ENCODE data around the gene KRT80.

KRT80 gene

DNA sequence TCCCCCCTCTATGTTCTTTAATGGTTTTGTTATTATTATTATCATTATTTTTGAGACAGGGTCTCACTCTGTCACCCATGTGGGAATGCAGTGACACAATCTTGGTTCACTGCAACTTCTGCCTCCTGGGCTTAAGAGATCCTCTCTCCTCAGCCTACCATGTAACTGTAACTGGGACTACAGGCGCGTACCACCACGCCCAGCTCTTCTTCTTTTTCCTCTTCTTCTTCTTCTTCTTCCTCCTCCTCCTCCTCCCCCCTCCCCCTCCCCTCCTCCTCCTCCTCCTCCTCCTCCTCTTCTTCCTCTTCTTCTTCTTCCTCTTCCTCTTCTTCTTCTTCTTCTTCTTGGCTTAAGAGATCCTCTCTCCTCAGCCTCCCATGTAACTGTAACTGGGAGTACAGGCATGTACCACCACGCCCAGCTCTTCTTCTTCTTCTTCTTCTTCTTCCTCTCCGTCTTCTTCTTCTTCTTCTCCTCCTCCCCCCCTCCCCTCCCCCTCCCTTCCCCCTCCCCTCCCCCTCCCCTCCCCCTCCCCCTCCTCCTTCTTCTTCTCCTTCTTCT, 35.9 kb upstream of the KRT80 start:
- Histone ChIP-seq H3K27ac (ENCODE audit: low read length, poor library complexity, severe bottlenecking) (no peak overlapping the region), H2BK5ac (ENCODE audit: low read depth, low read length, poor library complexity, severe bottlenecking) (no peak overlapping the region), H3K4me1 (ENCODE audit: control insufficient read depth, insufficient read depth, low read depth, low read length) (peaks cover 33% of the 10 kb centered on the region), H4K91ac (ENCODE audit: low read length) (no peak overlapping the region), H3K9ac (ENCODE audit: low read length) (no peak overlapping the region), H2AFZ (ENCODE audit: low read depth, low read length) (no peak overlapping the region), H3K4ac (ENCODE audit: low read depth in 1 of 2, low read length in 2 of 2) (no peak overlapping the region), H2BK15ac (ENCODE audit: low read depth, poor library complexity, severe bottlenecking) (no peak overlapping the region), H3K79me1 (replicated peaks; ENCODE audit: low read length, poor library complexity, severe bottlenecking) (no peaks in the 10 kb centered on the region), H4K8ac (ENCODE audit: low read length) (no peak overlapping the region), H2BK12ac (ENCODE audit: low read length in 2 of 2) (no peak overlapping the region), H3K23ac (ENCODE audit: low read length in 2 of 2) (no peak overlapping the region), H2BK120ac (ENCODE audit: low read depth, low read length) (no peak overlapping the region), H3K27me3 (ENCODE audit: control insufficient read depth in 1 of 2, insufficient read depth in 1 of 2, low read length in 2 of 2) (peaks cover 6 to 13% of the 10 kb centered on the region in 2 experiments), H3K36me3 (ENCODE audit: control insufficient read depth in 1 of 2, insufficient read depth in 2 of 2, low read depth in 1 of 2, low read length in 2 of 2) (peaks cover 0 to 3% of the 10 kb centered on the region in 2 experiments), H2AK5ac (ENCODE audit: low read length, severe bottlenecking) (no peak overlapping the region), H3K14ac (ENCODE audit: low read length in 2 of 2) (no peak overlapping the region), H3K18ac (ENCODE audit: low read depth in 1 of 2, low read length in 2 of 2) (no peak overlapping the region), H3K9me3 (ENCODE audit: control insufficient read depth, low read length) (peaks cover 9% of the 10 kb centered on the region), H3K4me3 (ENCODE audit: insufficient read depth in 1 of 2, low read depth in 1 of 2, low read length in 2 of 2) (no peak overlapping the region), H3K4me2 (ENCODE audit: low read length, poor library complexity, severe bottlenecking) (no peak overlapping the region)
- 40% methylated on average over 3 of the region's 5 CpGs for whole genome bisulfite sequencing
- DNase-seq: no peak

DNA sequence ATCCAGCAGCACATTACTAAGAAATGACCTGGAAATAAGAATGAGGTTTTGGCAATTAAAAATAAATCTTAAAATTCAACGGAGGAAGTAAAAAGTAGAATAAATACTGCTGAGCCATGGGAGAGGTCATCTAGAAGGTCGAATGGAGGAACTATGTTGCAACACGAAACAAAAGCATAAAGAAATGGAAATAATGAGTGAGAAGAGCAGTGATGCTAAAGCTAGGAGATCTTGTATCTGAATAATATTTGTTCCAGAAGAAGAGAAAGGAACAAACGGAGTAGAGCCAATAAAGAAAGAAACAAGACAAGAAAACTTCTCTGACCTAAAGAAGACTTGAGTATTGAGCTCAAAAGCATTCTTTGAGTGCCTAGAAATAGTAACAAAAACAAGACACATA, 34.6 kb upstream of the KRT80 start:
- Histone ChIP-seq H4K8ac (ENCODE audit: low read length) (no peak overlapping the region), H3K18ac (ENCODE audit: low read depth in 1 of 2, low read length in 2 of 2) (no peak overlapping the region), H3K4me2 (ENCODE audit: low read length, poor library complexity, severe bottlenecking) (no peak overlapping the region), H2BK15ac (ENCODE audit: low read depth, poor library complexity, severe bottlenecking) (no peak overlapping the region), H3K9me3 (ENCODE audit: control insufficient read depth, low read length) (peaks cover 9% of the 10 kb centered on the region), H2AFZ (ENCODE audit: low read depth, low read length) (no peak overlapping the region), H3K4me3 (ENCODE audit: insufficient read depth in 1 of 2, low read depth in 1 of 2, low read length in 2 of 2) (no peak overlapping the region), H3K36me3 (ENCODE audit: control insufficient read depth in 1 of 2, insufficient read depth in 2 of 2, low read depth in 1 of 2, low read length in 2 of 2) (no peaks in the 10 kb centered on the region), H3K14ac (ENCODE audit: low read length in 2 of 2) (no peak overlapping the region), H3K79me1 (replicated peaks; ENCODE audit: low read length, poor library complexity, severe bottlenecking) (no peaks in the 10 kb centered on the region), H2BK5ac (ENCODE audit: low read depth, low read length, poor library complexity, severe bottlenecking) (no peak overlapping the region), H4K91ac (ENCODE audit: low read length) (no peak overlapping the region), H2AK5ac (ENCODE audit: low read length, severe bottlenecking) (no peak overlapping the region), H3K27me3 (ENCODE audit: control insufficient read depth in 1 of 2, insufficient read depth in 1 of 2, low read length in 2 of 2) (peaks cover 0 to under 1% of the 10 kb centered on the region in 2 experiments), H3K4ac (ENCODE audit: low read depth in 1 of 2, low read length in 2 of 2) (no peak overlapping the region), H3K27ac (ENCODE audit: low read length, poor library complexity, severe bottlenecking) (no peak overlapping the region), H3K23ac (ENCODE audit: low read length in 2 of 2) (no peak overlapping the region), H3K9ac (ENCODE audit: low read length) (no peak overlapping the region), H2BK12ac (ENCODE audit: low read length in 2 of 2) (no peak overlapping the region), H3K4me1 (ENCODE audit: control insufficient read depth, insufficient read depth, low read depth, low read length) (peaks cover 29% of the 10 kb centered on the region), H2BK120ac (ENCODE audit: low read depth, low read length) (no peak overlapping the region)
- DNase-seq: no peak
- 76% methylated on average over 4 of the region's 4 CpGs for WGBS

DNA sequence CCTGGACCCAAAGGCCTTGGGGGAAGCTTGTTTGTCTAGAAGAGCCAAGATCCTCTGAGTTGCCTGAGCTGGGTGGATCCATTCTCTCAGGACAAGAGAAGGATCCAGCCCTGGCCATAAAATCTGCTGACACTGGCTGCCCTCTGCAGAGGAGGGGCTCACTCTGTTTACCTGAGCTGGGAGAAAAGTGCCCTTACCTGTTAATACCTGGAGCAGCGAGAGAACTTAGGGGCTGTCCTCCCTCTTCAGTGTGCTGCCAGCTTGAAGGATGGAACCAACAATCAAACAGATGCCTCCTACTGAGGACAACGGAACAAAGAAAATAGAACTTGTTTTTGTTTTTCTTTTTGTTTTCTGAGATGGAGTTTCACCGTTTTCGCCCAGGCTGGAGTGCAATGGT, 33.9 kb upstream of the KRT80 start:
- no peak overlapping the region for H3K14ac ChIP-seq (ENCODE audit: low read length in 2 of 2)
- no peaks in the 10 kb centered on the region for H3K27me3 ChIP-seq (ENCODE audit: control insufficient read depth in 1 of 2, insufficient read depth in 1 of 2, low read length in 2 of 2)
- no peak overlapping the region for H2AFZ ChIP-seq (ENCODE audit: low read depth, low read length)
- H3K9me3 ChIP-seq (ENCODE audit: control insufficient read depth, low read length): peaks cover 9% of the 10 kb centered on the region
- H3K9ac ChIP-seq (ENCODE audit: low read length): no peak overlapping the region
- H4K8ac ChIP-seq (ENCODE audit: low read length): no peak overlapping the region
- H4K91ac ChIP-seq (ENCODE audit: low read length): no peak overlapping the region
- no peak overlapping the region for H3K18ac ChIP-seq (ENCODE audit: low read depth in 1 of 2, low read length in 2 of 2)
- H2BK12ac ChIP-seq (ENCODE audit: low read length in 2 of 2): no peak overlapping the region
- no peak for DNase-seq
- no peak overlapping the region for H3K4me3 ChIP-seq (ENCODE audit: insufficient read depth in 1 of 2, low read depth in 1 of 2, low read length in 2 of 2)
- 94% methylated on average over 4 of the region's 4 CpGs for WGBS
- no peak overlapping the region for H3K4ac ChIP-seq (ENCODE audit: low read depth in 1 of 2, low read length in 2 of 2)
- no peaks in the 10 kb centered on the region for H3K79me1 ChIP-seq (replicated peaks; ENCODE audit: low read length, poor library complexity, severe bottlenecking)
- H2BK120ac ChIP-seq (ENCODE audit: low read depth, low read length): no peak overlapping the region
- H2BK15ac ChIP-seq (ENCODE audit: low read depth, poor library complexity, severe bottlenecking): no peak overlapping the region
- H3K4me1 ChIP-seq (ENCODE audit: control insufficient read depth, insufficient read depth, low read depth, low read length): peaks cover 22% of the 10 kb centered on the region
- no peak overlapping the region for H3K23ac ChIP-seq (ENCODE audit: low read length in 2 of 2)
- H2AK5ac ChIP-seq (ENCODE audit: low read length, severe bottlenecking): peak overlapping the region; percentile 90
- no peak overlapping the region for H2BK5ac ChIP-seq (ENCODE audit: low read depth, low read length, poor library complexity, severe bottlenecking)
- no peak overlapping the region for H3K27ac ChIP-seq (ENCODE audit: low read length, poor library complexity, severe bottlenecking)
- no peaks in the 10 kb centered on the region for H3K36me3 ChIP-seq (ENCODE audit: control insufficient read depth in 1 of 2, insufficient read depth in 2 of 2, low read depth in 1 of 2, low read length in 2 of 2)
- no peak overlapping the region for H3K4me2 ChIP-seq (ENCODE audit: low read length, poor library complexity, severe bottlenecking)

DNA sequence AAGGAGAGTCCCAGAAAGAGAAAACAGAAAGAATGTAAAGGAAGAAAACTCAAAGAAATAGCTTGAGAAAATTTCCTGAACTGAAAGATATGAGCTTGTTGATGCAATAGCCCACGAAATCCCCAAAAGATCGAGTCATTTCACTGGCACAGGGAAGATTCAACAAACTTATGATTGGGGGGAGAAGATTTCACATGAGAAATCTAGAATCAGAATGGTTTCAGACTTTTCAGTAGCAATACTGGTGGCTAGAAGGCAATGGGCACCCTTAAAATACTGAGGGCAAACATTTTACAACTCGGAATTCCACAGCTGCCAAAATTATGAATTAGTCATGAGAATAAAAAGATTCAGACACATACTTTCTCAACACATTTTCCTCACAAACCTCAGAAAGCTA, 32.3 kb upstream of the KRT80 start:
- Histone ChIP-seq H3K36me3 (ENCODE audit: control insufficient read depth in 1 of 2, insufficient read depth in 2 of 2, low read depth in 1 of 2, low read length in 2 of 2) (no peaks in the 10 kb centered on the region), H3K27me3 (ENCODE audit: control insufficient read depth in 1 of 2, insufficient read depth in 1 of 2, low read length in 2 of 2) (no peaks in the 10 kb centered on the region), H3K23ac (ENCODE audit: low read length in 2 of 2) (no peak overlapping the region), H2BK12ac (ENCODE audit: low read length in 2 of 2) (no peak overlapping the region), H3K18ac (ENCODE audit: low read depth in 1 of 2, low read length in 2 of 2) (no peak overlapping the region), H3K27ac (ENCODE audit: low read length, poor library complexity, severe bottlenecking) (no peak overlapping the region), H3K4me3 (ENCODE audit: insufficient read depth in 1 of 2, low read depth in 1 of 2, low read length in 2 of 2) (no peak overlapping the region), H2BK15ac (ENCODE audit: low read depth, poor library complexity, severe bottlenecking) (no peak overlapping the region), H2AFZ (ENCODE audit: low read depth, low read length) (no peak overlapping the region), H3K9me3 (ENCODE audit: control insufficient read depth, low read length) (peaks cover 9% of the 10 kb centered on the region), H2BK5ac (ENCODE audit: low read depth, low read length, poor library complexity, severe bottlenecking) (no peak overlapping the region), H3K79me1 (replicated peaks; ENCODE audit: low read length, poor library complexity, severe bottlenecking) (no peaks in the 10 kb centered on the region), H3K4me2 (ENCODE audit: low read length, poor library complexity, severe bottlenecking) (no peak overlapping the region), H2BK120ac (ENCODE audit: low read depth, low read length) (no peak overlapping the region), H4K91ac (ENCODE audit: low read length) (no peak overlapping the region), H3K14ac (ENCODE audit: low read length in 2 of 2) (no peak overlapping the region), H3K4ac (ENCODE audit: low read depth in 1 of 2, low read length in 2 of 2) (no peak overlapping the region), H4K8ac (ENCODE audit: low read length) (no peak overlapping the region), H3K4me1 (ENCODE audit: control insufficient read depth, insufficient read depth, low read depth, low read length) (peaks cover 11% of the 10 kb centered on the region), H3K9ac (ENCODE audit: low read length) (peak overlapping the region; percentile 47), H2AK5ac (ENCODE audit: low read length, severe bottlenecking) (no peak overlapping the region)
- DNase-seq: no peak
- WGBS: 75% methylated on average over 2 of the region's 3 CpGs

All from mesenchymal stem cell (in vitro differentiated cells and primary cell).